Neural cell (in vitro differentiated cells): ENCODE measurements around the gene ANKRD1.

Experiments used
- CTCF ChIP-seq: fragments of 450-650 bp; IDR thresholded peaks from 2 replicates; pipeline ENCODE4 v1.5.1; 2014; ENCODE audit warnings: antibody characterized with exemption, mild to moderate bottlenecking, moderate library complexity; ENCODE audit not compliant: poor library complexity, severe bottlenecking
- EP300 ChIP-seq: fragments of 450-650 bp; conservative IDR thresholded peaks from 2 replicates; pipeline ENCODE4 v1.6.1; 2014; ENCODE audit warnings: antibody characterized with exemption, mild to moderate bottlenecking, moderate library complexity; ENCODE audit not compliant: poor library complexity, severe bottlenecking
- EZH2 ChIP-seq: fragments of 200-600, 300-800 bp; shearing (Covaris generic), sonication (generic); IDR thresholded peaks from 2 replicates; pipeline ENCODE4 v1.6.1; 2014; ENCODE audit warnings: antibody characterized with exemption, low read length, borderline replicate concordance, mild to moderate bottlenecking; ENCODE audit not compliant: insufficient read depth, poor library complexity, severe bottlenecking
- MXI1 ChIP-seq: fragments of 450-650 bp; conservative IDR thresholded peaks from 2 replicates; pipeline ENCODE4 v1.6.1; 2014; ENCODE audit warnings: antibody characterized with exemption, mild to moderate bottlenecking; ENCODE audit not compliant: poor library complexity, severe bottlenecking
- POLR2AphosphoS5 ChIP-seq: IDR thresholded peaks from 2 replicates; pipeline ENCODE4 v1.6.1; 2012
- RAD21 ChIP-seq: fragments of 450-650 bp; conservative IDR thresholded peaks from 2 replicates; pipeline ENCODE4 v1.6.1; 2014; ENCODE audit warnings: antibody characterized with exemption, mild to moderate bottlenecking, moderate library complexity
- SMC3 ChIP-seq: fragments of 450-650 bp; conservative IDR thresholded peaks from 2 replicates; pipeline ENCODE4 v1.6.1; 2014; ENCODE audit warnings: antibody characterized with exemption, mild to moderate bottlenecking, moderate library complexity; ENCODE audit not compliant: poor library complexity
- TAF1 ChIP-seq: IDR thresholded peaks from 2 replicates; pipeline ENCODE4 v1.6.1; 2012; ENCODE audit warnings: low read depth
- TF ChIP-seq, protein P1 (sequence below): IDR thresholded peaks from 2 replicates; pipeline ENCODE4 v1.6.1; 2012; ENCODE audit warnings: borderline replicate concordance

GRCh38 chr10:90915766-90916075 lies 5.2 kb downstream of the ANKRD1 start:
- TF ChIP-seq EZH2 (no peak), CTCF (no peak), POLR2AphosphoS5 (no peak), EP300 (no peak), SMC3 (no peak), TAF1 (no peak), MXI1 (no peak), RAD21 (no peak)
- TF ChIP-seq, protein P1, sequence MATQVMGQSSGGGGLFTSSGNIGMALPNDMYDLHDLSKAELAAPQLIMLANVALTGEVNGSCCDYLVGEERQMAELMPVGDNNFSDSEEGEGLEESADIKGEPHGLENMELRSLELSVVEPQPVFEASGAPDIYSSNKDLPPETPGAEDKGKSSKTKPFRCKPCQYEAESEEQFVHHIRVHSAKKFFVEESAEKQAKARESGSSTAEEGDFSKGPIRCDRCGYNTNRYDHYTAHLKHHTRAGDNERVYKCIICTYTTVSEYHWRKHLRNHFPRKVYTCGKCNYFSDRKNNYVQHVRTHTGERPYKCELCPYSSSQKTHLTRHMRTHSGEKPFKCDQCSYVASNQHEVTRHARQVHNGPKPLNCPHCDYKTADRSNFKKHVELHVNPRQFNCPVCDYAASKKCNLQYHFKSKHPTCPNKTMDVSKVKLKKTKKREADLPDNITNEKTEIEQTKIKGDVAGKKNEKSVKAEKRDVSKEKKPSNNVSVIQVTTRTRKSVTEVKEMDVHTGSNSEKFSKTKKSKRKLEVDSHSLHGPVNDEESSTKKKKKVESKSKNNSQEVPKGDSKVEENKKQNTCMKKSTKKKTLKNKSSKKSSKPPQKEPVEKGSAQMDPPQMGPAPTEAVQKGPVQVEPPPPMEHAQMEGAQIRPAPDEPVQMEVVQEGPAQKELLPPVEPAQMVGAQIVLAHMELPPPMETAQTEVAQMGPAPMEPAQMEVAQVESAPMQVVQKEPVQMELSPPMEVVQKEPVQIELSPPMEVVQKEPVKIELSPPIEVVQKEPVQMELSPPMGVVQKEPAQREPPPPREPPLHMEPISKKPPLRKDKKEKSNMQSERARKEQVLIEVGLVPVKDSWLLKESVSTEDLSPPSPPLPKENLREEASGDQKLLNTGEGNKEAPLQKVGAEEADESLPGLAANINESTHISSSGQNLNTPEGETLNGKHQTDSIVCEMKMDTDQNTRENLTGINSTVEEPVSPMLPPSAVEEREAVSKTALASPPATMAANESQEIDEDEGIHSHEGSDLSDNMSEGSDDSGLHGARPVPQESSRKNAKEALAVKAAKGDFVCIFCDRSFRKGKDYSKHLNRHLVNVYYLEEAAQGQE = no peak
